H1 (cell line): ENCODE data around the gene UBL4A. TPM values are rescaled to one million over a fixed set of nuclear protein-coding genes. Genes with fewer than 3 reads are reported as not detected.
A peak's percentile ranks its signal among the peaks of the same experiment; 100 is the strongest.

Experiments
- CTCF ChIA-PET: fragments of 300-600 bp; sonication (Branson Sonifier 250); formaldehyde crosslinking; loops from one replicate; lab custom pipeline; 2021; ENCODE audit not compliant: partially characterized antibody; lab: Charles Lee
- POLR2A ChIA-PET: fragments of 300-600 bp; sonication (Branson Sonifier 250); formaldehyde crosslinking; loops from one replicate; lab custom pipeline; 2021; ENCODE audit warnings: inconsistent platforms; ENCODE audit not compliant: partially characterized antibody; lab: Charles Lee
- DNase-seq, 2 experiments: peaks; one replicate each; pipeline versions ENCODE4 v3.0.0 to v3.0.0-alpha.2; 2010 to 2022; ENCODE audit warnings: low spot score in 2 of 2, low read depth in 1 of 2, mixed read lengths in 1 of 2
- FAIRE-seq: peaks from 2 replicates; lab custom pipeline; 2011; peaks lifted over from hg19 to GRCh38; lab: Jason Lieb, UNC
- H2AFZ ChIP-seq: 2 replicates; pipeline ENCODE4 v1.8.1; 2012; ENCODE audit warnings: low read length, inconsistent platforms
- H2AK5ac ChIP-seq: 2 replicates; pipeline ENCODE4 v1.6.1; 2013; ENCODE audit warnings: low read depth, low read length
- H2BK120ac ChIP-seq: replicated peaks from 2 replicates; pipeline ENCODE3; 2013; ENCODE audit warnings: low read depth, low read length, inconsistent platforms
- H2BK12ac ChIP-seq: 2 replicates; pipeline ENCODE4 v1.6.1; 2013; ENCODE audit warnings: low read depth, low read length
- H2BK15ac ChIP-seq: 2 replicates; pipeline ENCODE4 v1.6.1; 2013; ENCODE audit warnings: low read length
- H2BK20ac ChIP-seq: 2 replicates; pipeline ENCODE4 v1.6.1; 2013; ENCODE audit warnings: low read length
- H2BK5ac ChIP-seq: 2 replicates; pipeline ENCODE4 v1.6.1; 2013; ENCODE audit warnings: low read depth, low read length
- H3K14ac ChIP-seq: 2 replicates; pipeline ENCODE4 v1.6.1; 2013; ENCODE audit warnings: inconsistent platforms; ENCODE audit not compliant: insufficient read length
- H3K18ac ChIP-seq: 2 replicates; pipeline ENCODE4 v1.6.1; 2013; ENCODE audit warnings: low read length; ENCODE audit errors: extremely low read depth
- H3K23ac ChIP-seq: 2 replicates; pipeline ENCODE4 v1.6.1; 2013; ENCODE audit warnings: inconsistent platforms; ENCODE audit not compliant: insufficient read length
- H3K23me2 ChIP-seq: 2 replicates; pipeline ENCODE4 v1.6.1; 2013; ENCODE audit warnings: low read depth, low read length
- H3K27ac ChIP-seq: 2 replicates; pipeline ENCODE4 v1.6.1; 2011; ENCODE audit warnings: low read depth, low read length, inconsistent platforms
- H3K27me3 ChIP-seq, 4 experiments: replicated peaks in 1 of 4; 1 replicate in 1 of 4; 2 replicates in 3 of 4; pipeline versions ENCODE4 v1.6.1 to v1.8.1; 2011 to 2013; ENCODE audit warnings: low read length in 3 of 4, mild to moderate bottlenecking in 3 of 4, inconsistent platforms in 2 of 4, mixed read lengths in 2 of 4, moderate library complexity in 1 of 4; ENCODE audit not compliant: control insufficient read depth in 3 of 4, insufficient read depth in 3 of 4; ENCODE audit errors: extremely low read depth in 1 of 4
- H3K36me3 ChIP-seq, 4 experiments: 2 replicates each; pipeline versions ENCODE4 v1.6.1 to v1.8.1; 2011 to 2013; ENCODE audit warnings: mild to moderate bottlenecking in 4 of 4, low read length in 3 of 4, moderate library complexity in 2 of 4, control low read depth in 1 of 4, inconsistent platforms in 1 of 4; ENCODE audit not compliant: insufficient read depth in 4 of 4, control insufficient read depth in 2 of 4
- H3K4ac ChIP-seq: replicated peaks from 2 replicates; pipeline ENCODE3; 2013; ENCODE audit warnings: low read length, low read depth, mixed read lengths, inconsistent platforms; ENCODE audit not compliant: insufficient read length
- H3K4me1 ChIP-seq, 4 experiments: replicated peaks in 1 of 4; 1 replicate in 1 of 4; 2 replicates in 3 of 4; pipeline versions ENCODE4 v1.6.1 to v1.8.1; 2011 to 2013; ENCODE audit warnings: low read length in 3 of 4, inconsistent platforms in 2 of 4, mixed read lengths in 1 of 4; ENCODE audit not compliant: insufficient read depth in 4 of 4, control insufficient read depth in 3 of 4
- H3K4me2 ChIP-seq, 2 experiments: 2 replicates each; pipeline versions ENCODE4 v1.6.1 to v1.8.1; 2011 to 2013; ENCODE audit warnings: low read depth in 2 of 2, low read length in 2 of 2, control low read depth in 1 of 2, inconsistent platforms in 1 of 2, mild to moderate bottlenecking in 1 of 2; ENCODE audit not compliant: insufficient read depth in 1 of 2
- H3K4me3 ChIP-seq, 4 experiments: fragments of 200-600, 300-600 bp in 1 of 4; sonication (generic), shearing (Covaris generic), sonication (Bioruptor Twin) in 1 of 4; 2 replicates each; pipeline versions ENCODE4 v1.5.1 to v1.8.1; 2011 to 2016; ENCODE audit warnings: low read length in 4 of 4, low read depth in 3 of 4, control low read depth in 2 of 4, inconsistent platforms in 2 of 4, mild to moderate bottlenecking in 2 of 4, mixed read lengths in 1 of 4, moderate library complexity in 1 of 4; ENCODE audit not compliant: insufficient read depth in 2 of 4; ENCODE audit errors: extremely low read depth in 1 of 4
- H3K56ac ChIP-seq: replicated peaks from 2 replicates; pipeline ENCODE3; 2013; ENCODE audit warnings: low read depth, mild to moderate bottlenecking, mixed read lengths, low read length, inconsistent platforms; ENCODE audit not compliant: insufficient read length
- H3K79me1 ChIP-seq: 2 replicates; pipeline ENCODE4 v1.6.1; 2013; ENCODE audit warnings: low read depth, low read length, control low read depth
- H3K79me2 ChIP-seq, 2 experiments: 2 replicates each; pipeline versions ENCODE4 v1.6.1 to v1.8.1; 2012 to 2013; ENCODE audit warnings: low read length in 2 of 2, mild to moderate bottlenecking in 2 of 2, inconsistent platforms in 1 of 2; ENCODE audit not compliant: insufficient read depth in 2 of 2, control insufficient read depth in 1 of 2
- H3K9ac ChIP-seq, 4 experiments: replicated peaks in 1 of 4; 1 replicate in 1 of 4; 2 replicates in 3 of 4; pipeline versions ENCODE4 v1.6.1 to v1.8.1; 2011 to 2013; ENCODE audit warnings: low read depth in 3 of 4, low read length in 3 of 4, control low read depth in 2 of 4, mild to moderate bottlenecking in 2 of 4, moderate library complexity in 2 of 4, inconsistent platforms in 1 of 4; ENCODE audit errors: extremely low read depth in 1 of 4
- H3K9me3 ChIP-seq, 2 experiments: 2 replicates each; pipeline versions ENCODE4 v1.6.1 to v1.8.1; 2012 to 2013; ENCODE audit warnings: mild to moderate bottlenecking in 2 of 2, moderate library complexity in 2 of 2, control low read depth in 1 of 2, inconsistent platforms in 1 of 2, low read depth in 1 of 2, low read length in 1 of 2, mixed read lengths in 1 of 2; ENCODE audit not compliant: insufficient read depth in 2 of 2
- H4K20me1 ChIP-seq, 2 experiments: replicated peaks in 1 of 2; 2 replicates each; pipeline versions ENCODE3 to v1.8.1; 2011 to 2013; ENCODE audit warnings: inconsistent platforms in 2 of 2, low read length in 2 of 2, mild to moderate bottlenecking in 1 of 2; ENCODE audit not compliant: insufficient read depth in 2 of 2, control insufficient read depth in 1 of 2
- H4K5ac ChIP-seq: 2 replicates; pipeline ENCODE4 v1.6.1; 2013; ENCODE audit warnings: low read length, low read depth, mixed read lengths, inconsistent platforms; ENCODE audit not compliant: insufficient read length
- H4K8ac ChIP-seq: 2 replicates; pipeline ENCODE4 v1.8.0; 2013; ENCODE audit warnings: mild to moderate bottlenecking, moderate library complexity, low read length, inconsistent platforms; ENCODE audit not compliant: insufficient read depth; ENCODE audit errors: extremely low read depth
- H4K91ac ChIP-seq: replicated peaks from 2 replicates; pipeline ENCODE3; 2013; ENCODE audit warnings: low read length, mixed read lengths, inconsistent platforms; ENCODE audit not compliant: insufficient read length
- BACH1 ChIP-seq: IDR thresholded peaks from 2 replicates; pipeline ENCODE4 v1.6.1; 2012; ENCODE audit warnings: low read length, improper control_type of control experiment
- CEBPB ChIP-seq: IDR thresholded peaks from 2 replicates; pipeline ENCODE4 v1.6.1; 2012; ENCODE audit warnings: low read depth, low read length
- NANOG ChIP-seq: IDR thresholded peaks from 2 replicates; pipeline ENCODE4 v1.6.1; 2011; ENCODE audit warnings: low read length, low read depth, mild to moderate bottlenecking, inconsistent platforms; ENCODE audit not compliant: insufficient read depth, poor library complexity, severe bottlenecking
- POLR2AphosphoS5 ChIP-seq: IDR thresholded peaks from 2 replicates; pipeline ENCODE4 v1.6.1; 2011; ENCODE audit warnings: low read depth, low read length
- RNF2 ChIP-seq: fragments of 200-900, 300-1000 bp; sonication (generic); IDR thresholded peaks from 2 replicates; pipeline ENCODE4 v1.7.1; 2016; ENCODE audit warnings: borderline replicate concordance, low read depth, mild to moderate bottlenecking, antibody characterized with exemption, low read length; ENCODE audit not compliant: poor library complexity, severe bottlenecking; ENCODE audit errors: missing control alignments
- SIX5 ChIP-seq: IDR thresholded peaks from 2 replicates; pipeline ENCODE4 v1.6.1; 2011; ENCODE audit warnings: mild to moderate bottlenecking, low read depth, low read length
- SP1 ChIP-seq: IDR thresholded peaks from 2 replicates; pipeline ENCODE4 v1.6.1; 2011; ENCODE audit warnings: low read depth, low read length
- SP2 ChIP-seq: IDR thresholded peaks from 2 replicates; pipeline ENCODE4 v1.6.1; 2012; ENCODE audit warnings: mild to moderate bottlenecking, low read length, inconsistent platforms
- TAF1 ChIP-seq: IDR thresholded peaks from 2 replicates; pipeline ENCODE4 v1.6.1; 2011; ENCODE audit warnings: mild to moderate bottlenecking, low read depth, low read length
- TCF12 ChIP-seq: IDR thresholded peaks from 2 replicates; pipeline ENCODE4 v1.6.1; 2011; ENCODE audit warnings: low read depth, mild to moderate bottlenecking, low read length
- WGBS, 2 experiments: shearing (Covaris generic) in 1 of 2; methylation state at CpG; one replicate each; pipeline versions ENCODE4 v1.1.6 to v1.1.7; 2013 to 2015; ENCODE audit warnings: low lambda C conversion rate in 2 of 2, mixed read lengths in 2 of 2, inconsistent platforms in 1 of 2, low coverage in 1 of 2, missing lambda C conversion rate in 1 of 2; ENCODE audit not compliant: insufficient replicate concordance in 2 of 2, insufficient coverage in 1 of 2, insufficient read length in 1 of 2; ENCODE audit errors: extremely low coverage in 1 of 2, missing lambda C conversion rate in 1 of 2; 5-methylcytosine and 5-hydroxymethylcytosine counted together
- polyA plus RNA-seq, 7 experiments: library from polyadenylated mRNA; depleted of rRNA in 3 of 7; stranded (reverse) in 5 of 7; unstranded in 2 of 7; fragments of >200 nt in 5 of 7; fragments of 200-250 nt in 2 of 7; gene quantifications; 1 replicate in 5 of 7; 2 replicates in 1 of 7; 4 replicates in 1 of 7; pipeline versions ENCODE4 v1.2.1 to v1.2.3, GENCODE V29; 2011 to 2013; ENCODE audit warnings: missing spikeins in 2 of 7, mixed read lengths in 2 of 7
- total RNA-seq: library from RNA; stranded (reverse); fragmentation: NEBNext Ultra II Directional; extraction: Animal tissue kit (Norgen Biotek cat#: 25700); gene quantifications from 2 replicates; pipeline ENCODE4 v1.2.1, GENCODE V29; 2021
- TF ChIP-seq, protein P1 (sequence below): IDR thresholded peaks from 2 replicates; pipeline ENCODE4 v1.6.1; 2011; ENCODE audit warnings: low read length, improper control_type of control experiment
- TF ChIP-seq, protein P2 (sequence below): IDR thresholded peaks from 2 replicates; pipeline ENCODE4 v1.6.1; 2012; ENCODE audit warnings: inconsistent platforms

UBL4A gene
- total and polyA plus RNA-seq, 2 of the 8 experiments (the other 6 are each of a cell fraction or from before 2014, with no cell fraction given), result 23.1 to 31.7 TPM

DNA sequence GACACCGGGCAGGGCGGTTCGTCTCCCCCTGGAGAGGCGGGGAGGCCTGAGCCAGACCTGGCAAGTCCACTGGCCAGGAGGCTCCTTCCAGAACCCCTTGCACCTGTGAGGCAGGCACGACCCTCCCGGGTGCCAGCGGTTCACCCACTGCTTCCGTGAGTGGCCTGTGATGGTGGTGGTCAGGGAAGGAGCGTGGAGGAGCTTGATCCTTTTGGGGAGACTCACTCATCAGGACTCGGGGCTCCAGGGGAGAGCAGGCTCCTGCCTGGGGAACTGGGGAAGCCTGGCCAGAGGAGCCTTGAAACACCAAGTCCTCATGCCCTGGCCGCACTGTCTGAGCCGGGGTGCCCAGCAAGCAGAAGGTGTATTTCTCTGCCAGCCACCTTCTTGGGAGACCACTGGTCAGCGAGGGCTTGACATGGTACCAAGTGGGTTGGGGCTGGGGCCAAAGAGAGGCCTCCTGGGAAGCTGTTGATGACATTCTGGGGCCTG, 41.6 kb downstream of the UBL4A start:
- Histone ChIP-seq H3K79me1 (no peaks in the 10 kb centered on the region; the same call in 1 of the 2 replicates), H3K4ac (no peak overlapping the region), H3K36me3 (peaks cover 0 to 35% (median 15%) of the 10 kb centered on the region in 4 experiments; a peak in 5 of 8 replicates), H2BK120ac (no peak overlapping the region), H3K14ac (no peak overlapping the region), H4K5ac (no peak overlapping the region), H3K79me2 (no peaks in the 10 kb centered on the region; a peak in 1 of 4 replicates), H2BK12ac (no peak overlapping the region), H2AK5ac (no peak overlapping the region), H3K18ac (no peak overlapping the region), H3K23ac (no peak overlapping the region), H4K91ac (no peak overlapping the region), H4K20me1 (peaks cover 0 to 5% of the 10 kb centered on the region in 2 experiments), H4K8ac (0 out of 2 replicates have a peak overlapping the region, but pooled peaks have one; percentile 25), H2BK5ac (no peak overlapping the region), H3K56ac (no peak overlapping the region), H3K23me2 (peaks cover 3% of the 10 kb centered on the region; the same call in 1 of the 2 replicates), H3K4me1 (peaks cover 0 to 4% (median 0%) of the 10 kb centered on the region in 4 experiments; a peak in 1 of 7 replicates), H2BK20ac (no peak overlapping the region), H3K9me3 (no peaks in the 10 kb centered on the region), H3K4me3 (peak overlapping the region; percentile 38 to 71 (median 49)), H3K4me2 (peak overlapping the region; percentile 69 to 70), H3K27ac (no peak overlapping the region), H3K9ac (peak overlapping the region in 2 of 4 experiments; percentile 28 to 37; a peak in 2 of 7 replicates), H3K27me3 (no peaks in the 10 kb centered on the region), H2BK15ac (no peak overlapping the region), H2AFZ (no peak overlapping the region)
- no peak for FAIRE-seq
- no peak for DNase-seq
- POLR2A ChIA-PET, result interaction anchor here (1.0 to 2.9 kb wide), 5 partner anchors 10 to 90 kb away, joined by 3 to 9 read pairs (median 5); partner anchors contain the start of genes ATP6AP1 and RPL10
- CTCF ChIA-PET, result interaction anchor here (0.6 to 1.6 kb wide), 5 partner anchors 9 to 100 kb away, joined by 3 read pairs; partner anchors contain the start of gene SLC10A3
- WGBS, 2 experiments, result 81% methylated on average over 4 of the region's 13 CpGs; no CpG with 5 or more reads in 1 of the 2 experiments
- TF ChIP-seq RNF2 (no peak), CEBPB (no peak), NANOG (no peak), POLR2AphosphoS5 (no peak), BACH1 (no peak), TAF1 (no peak), SIX5 (no peak), SP1 (no peak), SP2 (no peak), TCF12 (no peak)
- TF ChIP-seq, protein P1, sequence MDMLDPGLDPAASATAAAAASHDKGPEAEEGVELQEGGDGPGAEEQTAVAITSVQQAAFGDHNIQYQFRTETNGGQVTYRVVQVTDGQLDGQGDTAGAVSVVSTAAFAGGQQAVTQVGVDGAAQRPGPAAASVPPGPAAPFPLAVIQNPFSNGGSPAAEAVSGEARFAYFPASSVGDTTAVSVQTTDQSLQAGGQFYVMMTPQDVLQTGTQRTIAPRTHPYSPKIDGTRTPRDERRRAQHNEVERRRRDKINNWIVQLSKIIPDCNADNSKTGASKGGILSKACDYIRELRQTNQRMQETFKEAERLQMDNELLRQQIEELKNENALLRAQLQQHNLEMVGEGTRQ, result no peak
- TF ChIP-seq, protein P2, sequence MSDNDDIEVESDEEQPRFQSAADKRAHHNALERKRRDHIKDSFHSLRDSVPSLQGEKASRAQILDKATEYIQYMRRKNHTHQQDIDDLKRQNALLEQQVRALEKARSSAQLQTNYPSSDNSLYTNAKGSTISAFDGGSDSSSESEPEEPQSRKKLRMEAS, result no peak
